GM12892 (cell line): ENCODE data around the gene UBA3.
A peak's percentile ranks its signal among the peaks of the same experiment; 100 is the strongest.

Experiments used
- DNase-seq: peaks from one replicate; pipeline ENCODE4 v3.0.0; 2011; ENCODE audit not compliant: insufficient read length
- FAIRE-seq: peaks from 2 replicates; lab custom pipeline; 2011; peaks lifted over from hg19 to GRCh38; lab: Jason Lieb, UNC
- POLR2A ChIP-seq: IDR thresholded peaks from 2 replicates; pipeline ENCODE4 v1.6.1; 2011; ENCODE audit warnings: low read depth, low read length, control low read depth
- POLR2AphosphoS5 ChIP-seq: IDR thresholded peaks from 2 replicates; pipeline ENCODE4 v1.6.1; 2011; ENCODE audit warnings: low read depth, low read length, control low read depth
- TAF1 ChIP-seq: IDR thresholded peaks from 2 replicates; pipeline ENCODE4 v1.6.1; 2011; ENCODE audit warnings: low read depth, mild to moderate bottlenecking, control low read depth, low read length, borderline replicate concordance

Gene UBA3

GRCh38 chr3:69059688-69060087, 20.5 kb downstream of the UBA3 start:
- FAIRE-seq (no peak), DNase-seq (no peak)
- TF ChIP-seq POLR2A (no peak), TAF1 (no peak), POLR2AphosphoS5 (no peak)

- TF ChIP-seq POLR2A (no peak), POLR2AphosphoS5 (no peak), TAF1 (no peak)
- FAIRE-seq (no peak), DNase-seq (no peak)
Measured at GRCh38 chr3:69058947-69059224, 21.3 kb downstream of the UBA3 start.

GRCh38 chr3:69058180-69058946, 21.8 kb downstream of the UBA3 start:
- DNase-seq (no peak), FAIRE-seq (peak; percentile 90)
- TF ChIP-seq POLR2AphosphoS5 (no peak), TAF1 (no peak), POLR2A (no peak)

GRCh38 chr3:69052472-69052898, 27.7 kb downstream of the UBA3 start:
- DNase-seq (no peak), FAIRE-seq (no peak)
- TF ChIP-seq POLR2AphosphoS5 (no peak), POLR2A (no peak)

GRCh38 chr3:69051756-69052471, 28.3 kb downstream of the UBA3 start, which contains the start of gene TMF1:
TMF1 (minus strand) TSS chr3:69052333; CDS start chr3:69052086, 247 bp downstream.
- TF ChIP-seq POLR2A = peak; percentile 49
- TF ChIP-seq TAF1 = no peak
- TF ChIP-seq POLR2AphosphoS5 = no peak; the same call in 1 of the 2 replicates
- peak; percentile 100 for FAIRE-seq
- peak; percentile 64 for DNase-seq

- TF ChIP-seq TAF1 (no peak), POLR2A (no peak), POLR2AphosphoS5 (no peak)
- no peak for DNase-seq
- FAIRE-seq = no peak
Measured at GRCh38 chr3:69048990-69049389, 31.2 kb downstream of the UBA3 start.

- FAIRE-seq = no peak
- TF ChIP-seq POLR2AphosphoS5 (no peak), POLR2A (no peak), TAF1 (no peak)
- no peak for DNase-seq
Measured at GRCh38 chr3:69044608-69045007, 35.6 kb downstream of the UBA3 start.

GRCh38 chr3:69033470-69033869, 46.7 kb downstream of the UBA3 start:
- DNase-seq (no peak), FAIRE-seq (no peak)
- TF ChIP-seq POLR2AphosphoS5 (no peak), POLR2A (no peak), TAF1 (no peak)

GRCh38 chr3:69032737-69033136, 47.4 kb downstream of the UBA3 start:
- no peak for TF ChIP-seq POLR2AphosphoS5
- TF ChIP-seq TAF1 = no peak
- TF ChIP-seq POLR2A = no peak
- no peak for FAIRE-seq
- no peak for DNase-seq

- DNase-seq (no peak), FAIRE-seq (no peak)
- no peak for TF ChIP-seq POLR2A
- TF ChIP-seq TAF1 = no peak
Measured at GRCh38 chr3:69032142-69032541, 48.0 kb downstream of the UBA3 start.

GRCh38 chr3:69031635-69032034, 48.5 kb downstream of the UBA3 start:
- no peak for TF ChIP-seq TAF1
- no peak for TF ChIP-seq POLR2A
- no peak for DNase-seq
- no peak for FAIRE-seq

GRCh38 chr3:69020857-69021256, 59.3 kb downstream of the UBA3 start:
- FAIRE-seq = no peak
- DNase-seq = no peak
- TF ChIP-seq TAF1 (no peak), POLR2A (no peak), POLR2AphosphoS5 (no peak)
